HCEC 1CT (cell line): ENCODE data around the gene FABP3.
A peak's percentile ranks its signal among the peaks of the same experiment; 100 is the strongest.

Experiments
- DNase-seq: peaks from one replicate; pipeline ENCODE4 v3.0.0-alpha.2; 2017

FABP3 gene

GRCh38 chr1:31371121-31371959, 1.5 kb downstream of the FABP3 start:
- no peak for DNase-seq

- no peak for DNase-seq
Observed at GRCh38 chr1:31370565-31370964, 2.3 kb downstream of the FABP3 start.

- no peak for DNase-seq
Observed at GRCh38 chr1:31370021-31370420, 2.9 kb downstream of the FABP3 start.

- DNase-seq = no peak
Observed at GRCh38 chr1:31368611-31369107, 4.2 kb downstream of the FABP3 start.

GRCh38 chr1:31366796-31367195, 6.1 kb downstream of the FABP3 start:
- no peak for DNase-seq

- DNase-seq = no peak
Observed at GRCh38 chr1:31364561-31365250, 8.2 kb downstream of the FABP3 start.

- DNase-seq = no peak
Observed at GRCh38 chr1:31362032-31362431, 10.8 kb downstream of the FABP3 start.

- DNase-seq = no peak
Observed at GRCh38 chr1:31361607-31362006, 11.3 kb downstream of the FABP3 start.

- no peak for DNase-seq
Observed at GRCh38 chr1:31356427-31356826, 16.4 kb downstream of the FABP3 start.

GRCh38 chr1:31354283-31354682, 18.6 kb downstream of the FABP3 start:
- DNase-seq = peak; percentile 12

- no peak for DNase-seq
Observed at GRCh38 chr1:31348449-31348848, 24.4 kb downstream of the FABP3 start.

GRCh38 chr1:31346785-31347184, 26.1 kb downstream of the FABP3 start:
- no peak for DNase-seq

- DNase-seq = no peak
Observed at GRCh38 chr1:31345635-31346034, 27.2 kb downstream of the FABP3 start.

- DNase-seq = no peak
Observed at GRCh38 chr1:31344503-31344902, 28.4 kb downstream of the FABP3 start.

- DNase-seq = no peak
Observed at GRCh38 chr1:31336687-31337467, 36.0 kb downstream of the FABP3 start.

- peak; percentile 52 for DNase-seq
Observed at GRCh38 chr1:31335007-31335406, 37.9 kb downstream of the FABP3 start.

GRCh38 chr1:31327381-31327780, 45.5 kb downstream of the FABP3 start:
- DNase-seq = no peak

GRCh38 chr1:31326461-31326860, 46.4 kb downstream of the FABP3 start:
- no peak for DNase-seq

- no peak for DNase-seq
Observed at GRCh38 chr1:31324992-31325391, 47.9 kb downstream of the FABP3 start.

- no peak for DNase-seq
Observed at GRCh38 chr1:31324093-31324492, 48.8 kb downstream of the FABP3 start.

- no peak for DNase-seq
Observed at GRCh38 chr1:31318146-31318545, 54.7 kb downstream of the FABP3 start.

GRCh38 chr1:31315902-31316301, 57.0 kb downstream of the FABP3 start:
- no peak for DNase-seq
